ENCODE measurements around the gene C10orf67.

C10orf67 gene

GRCh38 chr10:23196915-23197314, 147.7 kb downstream of the C10orf67 start:
- Histone ChIP-seq H3K27ac (replicated peaks) (no peak overlapping the region), H3K27me3 (ENCODE audit: insufficient read depth, poor library complexity, severe bottlenecking) (no peaks in the 10 kb centered on the region), H3K4me3 (replicated peaks; ENCODE audit: insufficient read depth, low read length) (no peak overlapping the region)
- no peak for DNase-seq (ENCODE audit: low read depth in 1 of 2, low spot score in 1 of 2)
- TF ChIP-seq CTCF (IDR thresholded peaks at IDR 0.05; ENCODE audit: insufficient read depth, low read length) = no peak
- TF ChIP-seq POLR2AphosphoS5 (IDR thresholded peaks at IDR 0.05; ENCODE audit: low read depth) = no peak
- no peak for TF ChIP-seq REST (IDR thresholded peaks at IDR 0.05; ENCODE audit: insufficient replicate concordance, low read depth)
- TF ChIP-seq SPI1 (IDR thresholded peaks at IDR 0.05; ENCODE audit: borderline replicate concordance, low read depth) = no peak
- TF ChIP-seq GABPA (IDR thresholded peaks at IDR 0.05; ENCODE audit: low read depth) = no peak

- H3K27me3 ChIP-seq (ENCODE audit: insufficient read depth, poor library complexity, severe bottlenecking) = no peaks in the 10 kb centered on the region
- H3K27ac ChIP-seq (replicated peaks) = no peak overlapping the region
- no peak for DNase-seq (ENCODE audit: low read depth in 1 of 2, low spot score in 1 of 2)
- H3K4me3 ChIP-seq (replicated peaks; ENCODE audit: insufficient read depth, low read length) = no peak overlapping the region
- TF ChIP-seq SPI1 (IDR thresholded peaks at IDR 0.05; ENCODE audit: borderline replicate concordance, low read depth) (no peak), POLR2AphosphoS5 (IDR thresholded peaks at IDR 0.05; ENCODE audit: low read depth) (no peak), GABPA (IDR thresholded peaks at IDR 0.05; ENCODE audit: low read depth) (no peak), CTCF (IDR thresholded peaks at IDR 0.05; ENCODE audit: insufficient read depth, low read length) (no peak), REST (IDR thresholded peaks at IDR 0.05; ENCODE audit: insufficient replicate concordance, low read depth) (no peak)
Observed at GRCh38 chr10:23195846-23196600, 148.6 kb downstream of the C10orf67 start.

GRCh38 chr10:23194966-23195845, 149.4 kb downstream of the C10orf67 start:
- Histone ChIP-seq H3K27me3 (ENCODE audit: insufficient read depth, poor library complexity, severe bottlenecking) (peaks cover 3% of the 10 kb centered on the region), H3K4me3 (replicated peaks; ENCODE audit: insufficient read depth, low read length) (no peak overlapping the region), H3K27ac (replicated peaks) (no peak overlapping the region)
- DNase-seq (ENCODE audit: low read depth in 1 of 2, low spot score in 1 of 2) = no peak
- TF ChIP-seq REST (IDR thresholded peaks at IDR 0.05; ENCODE audit: insufficient replicate concordance, low read depth) (no peak), GABPA (IDR thresholded peaks at IDR 0.05; ENCODE audit: low read depth) (no peak), SPI1 (IDR thresholded peaks at IDR 0.05; ENCODE audit: borderline replicate concordance, low read depth) (no peak)

Measured in HL-60 (cell line).